KMS-11 (cell line): Measurements from ENCODE around the gene TTYH1.

Experiments
- H2AFZ ChIP-seq: fragments of 200-600 bp; sonication (generic); 2 replicates; pipeline ENCODE4 v1.6.1; 2016; ENCODE audit warnings: antibody characterized with exemption, mixed run types, low read depth
- H3K27ac ChIP-seq: fragments of 200-600 bp; sonication (generic); 2 replicates; pipeline ENCODE4 v1.6.1; 2016; ENCODE audit warnings: mild to moderate bottlenecking, mixed run types
- H3K27me3 ChIP-seq: fragments of 200-600 bp; sonication (generic); 2 replicates; pipeline ENCODE4 v1.6.1; 2017; ENCODE audit warnings: mild to moderate bottlenecking, low read depth, mixed run types, moderate library complexity; ENCODE audit not compliant: insufficient read depth
- H3K36me3 ChIP-seq: fragments of 200-600 bp; sonication (generic); 2 replicates; pipeline ENCODE4 v1.6.1; 2017; ENCODE audit warnings: mild to moderate bottlenecking, mixed run types; ENCODE audit not compliant: insufficient read depth
- H3K4me1 ChIP-seq: fragments of 200-600 bp; sonication (generic); 2 replicates; pipeline ENCODE4 v1.6.1; 2016; ENCODE audit warnings: mild to moderate bottlenecking, low read depth, mixed run types; ENCODE audit not compliant: poor library complexity, severe bottlenecking
- H3K4me2 ChIP-seq: fragments of 200-600 bp; sonication (generic); 2 replicates; pipeline ENCODE4 v1.7.0; 2016; ENCODE audit warnings: mild to moderate bottlenecking, mixed run types
- H3K4me3 ChIP-seq: fragments of 200-600 bp; sonication (generic); IDR thresholded peaks from 2 replicates; pipeline ENCODE4 v1.6.1; 2017; ENCODE audit warnings: low read depth, low read length, mixed read lengths; ENCODE audit not compliant: insufficient read depth
- H3K79me2 ChIP-seq: fragments of 200-600 bp; sonication (generic); 2 replicates; pipeline ENCODE4 v1.6.1; 2016; ENCODE audit warnings: low read depth, mixed run types; ENCODE audit not compliant: insufficient read depth
- H3K9ac ChIP-seq: fragments of 200-600 bp; sonication (generic); 2 replicates; pipeline ENCODE4 v1.6.1; 2016; ENCODE audit warnings: mild to moderate bottlenecking, mixed run types
- H4K20me1 ChIP-seq: fragments of 200-600 bp; sonication (generic); 2 replicates; pipeline ENCODE4 v1.6.1; 2016; ENCODE audit warnings: mild to moderate bottlenecking, mixed run types; ENCODE audit not compliant: insufficient read depth
- CTCF ChIP-seq: fragments of 200-600 bp; sonication (generic); conservative IDR thresholded peaks from 2 replicates; pipeline ENCODE4 v1.6.1; 2017; ENCODE audit warnings: low read depth, mild to moderate bottlenecking, antibody characterized with exemption, low read length, moderate library complexity, mixed read lengths

TTYH1 gene

GRCh38 chr19:54462047-54462654 lies 46.9 kb downstream of the TTYH1 start:
- Histone ChIP-seq H3K79me2 (peaks cover 42% of the 10 kb centered on the region; the same call in 1 of the 2 replicates), H4K20me1 (no peaks in the 10 kb centered on the region), H3K36me3 (peaks cover 9% of the 10 kb centered on the region; the same call in 1 of the 2 replicates), H2AFZ (no peak overlapping the region), H3K9ac (peak overlapping the region; percentile 94), H3K4me1 (peaks cover 7% of the 10 kb centered on the region), H3K27me3 (peaks cover 4% of the 10 kb centered on the region; the same call in 1 of the 2 replicates), H3K4me2 (peak overlapping the region; percentile 97), H3K4me3 (no peak overlapping the region), H3K27ac (peak overlapping the region; percentile 95)
- TF ChIP-seq CTCF = no peak

GRCh38 chr19:54462655-54463530 lies 47.6 kb downstream of the TTYH1 start:
- peak; percentile 37 for TF ChIP-seq CTCF
- H3K4me1 ChIP-seq = peaks cover 7% of the 10 kb centered on the region
- peaks cover 11% of the 10 kb centered on the region for H3K27me3 ChIP-seq
- H3K4me2 ChIP-seq = peak overlapping the region; percentile 97
- peak overlapping the region; percentile 34 for H2AFZ ChIP-seq
- peak overlapping the region; percentile 95 for H3K27ac ChIP-seq
- peak overlapping the region; percentile 94 for H3K9ac ChIP-seq
- H3K36me3 ChIP-seq = peaks cover 5% of the 10 kb centered on the region; the same call in 1 of the 2 replicates
- peaks cover 36% of the 10 kb centered on the region; the same call in 1 of the 2 replicates for H3K79me2 ChIP-seq
- H4K20me1 ChIP-seq = no peaks in the 10 kb centered on the region
- no peak overlapping the region for H3K4me3 ChIP-seq

GRCh38 chr19:54463531-54464043 lies 48.3 kb downstream of the TTYH1 start, which contains the start of gene LENG9:
LENG9 (minus strand) TSS chr19:54463778; CDS start chr19:54463526, 252 bp downstream.
- Histone ChIP-seq H2AFZ (peak within 1 kb of the TSS; percentile 84), H3K9ac (peak within 1 kb of the TSS; percentile 94), H4K20me1 (no peaks in the 10 kb centered on the region), H3K27ac (peak within 1 kb of the TSS; percentile 95), H3K4me2 (peak within 1 kb of the TSS; percentile 97), H3K4me1 (peaks cover 7% of the 10 kb centered on the region), H3K4me3 (no peak within 1 kb of the TSS), H3K79me2 (peaks cover 32% of the 10 kb centered on the region; the same call in 1 of the 2 replicates), H3K27me3 (peaks cover 18% of the 10 kb centered on the region), H3K36me3 (peaks cover 5% of the 10 kb centered on the region; the same call in 1 of the 2 replicates)
- TF ChIP-seq CTCF = no peak

GRCh38 chr19:54464044-54464629 lies 48.9 kb downstream of the TTYH1 start:
- Histone ChIP-seq H2AFZ (peak overlapping the region; percentile 84), H3K27me3 (peaks cover 23% of the 10 kb centered on the region), H4K20me1 (no peaks in the 10 kb centered on the region), H3K4me1 (peaks cover 7% of the 10 kb centered on the region), H3K79me2 (peaks cover 27% of the 10 kb centered on the region; the same call in 1 of the 2 replicates), H3K9ac (no peak overlapping the region; the same call in 1 of the 2 replicates), H3K4me3 (no peak overlapping the region), H3K4me2 (peak overlapping the region; percentile 82; the same call in 1 of the 2 replicates), H3K36me3 (no peaks in the 10 kb centered on the region), H3K27ac (peak overlapping the region; percentile 95)
- no peak for TF ChIP-seq CTCF
